Measurements from ENCODE around the gene LACC1. TPM values are rescaled to one million over a fixed set of nuclear protein-coding genes. Genes with fewer than 3 reads are reported as not detected.

The LACC1 gene
- total RNA-seq, 1 donor from 2014 or later, result 1.7 TPM

GRCh38 chr13:43877326-43877725, 2.4 kb upstream of the LACC1 start:
- H3K9me3 ChIP-seq (ENCODE audit: low read depth), result no peaks in the 10 kb centered on the region
- H3K9me3 Mint-ChIP-seq, result no peaks in the 10 kb centered on the region

GRCh38 chr13:43877766-43878165, 1.9 kb upstream of the LACC1 start:
- DNase-seq (ENCODE audit: low spot score), result no peak
- no peak overlapping the region for H3K27ac Mint-ChIP-seq
- no peaks in the 10 kb centered on the region for H3K9me3 Mint-ChIP-seq
- Histone ChIP-seq H3K27ac (no peak overlapping the region), H3K4me3 (peak overlapping the region; percentile 65), H3K4me2 (no peak overlapping the region), H3K79me2 (ENCODE audit: low read depth) (peaks cover 7% of the 10 kb centered on the region), H3K9me3 (ENCODE audit: low read depth) (no peaks in the 10 kb centered on the region), H3K9ac (no peak overlapping the region), H4K20me1 (ENCODE audit: low read depth) (no peaks in the 10 kb centered on the region), H2AFZ (replicated peaks) (no peak overlapping the region), H3F3A (ENCODE audit: low read depth) (peaks cover 9% of the 10 kb centered on the region), H3K27me3 (peaks cover 25% of the 10 kb centered on the region), H3K4me1 (peaks cover 11% of the 10 kb centered on the region), H3K36me3 (no peaks in the 10 kb centered on the region)
- H3K27me3 Mint-ChIP-seq (ENCODE audit: insufficient read depth, low read depth), result peaks cover 9% of the 10 kb centered on the region
- H3K4me3 Mint-ChIP-seq, result peak overlapping the region; percentile 64
- TF ChIP-seq EZH2phosphoT487 (IDR thresholded peaks at IDR 0.05), result no peak
- TF ChIP-seq EZH2 (IDR thresholded peaks at IDR 0.05), result no peak
- no peak for TF ChIP-seq CTCF (IDR thresholded peaks at IDR 0.05)
- no peaks in the 10 kb centered on the region for H3K36me3 Mint-ChIP-seq
- peaks cover 13% of the 10 kb centered on the region for H3K4me1 Mint-ChIP-seq

More at GRCh38 chr13:43877326-43877725, 2.4 kb upstream of the LACC1 start:
- H3K4me3 ChIP-seq, result no peak overlapping the region
- peaks cover 7% of the 10 kb centered on the region for H3K79me2 ChIP-seq (ENCODE audit: low read depth)
- H3K9ac ChIP-seq, result no peak overlapping the region
- H3K4me3 Mint-ChIP-seq, result no peak overlapping the region
- peaks cover 9% of the 10 kb centered on the region for H3F3A ChIP-seq (ENCODE audit: low read depth)
- no peak for DNase-seq (ENCODE audit: low spot score)
- TF ChIP-seq EZH2phosphoT487 (IDR thresholded peaks at IDR 0.05) (no peak), EZH2 (IDR thresholded peaks at IDR 0.05) (no peak), CTCF (IDR thresholded peaks at IDR 0.05) (no peak)
- H3K4me1 ChIP-seq, result peaks cover 11% of the 10 kb centered on the region
- peaks cover 25% of the 10 kb centered on the region for H3K27me3 ChIP-seq
- no peak overlapping the region for H2AFZ ChIP-seq (replicated peaks)
- H3K4me2 ChIP-seq, result no peak overlapping the region
- no peaks in the 10 kb centered on the region for H3K36me3 ChIP-seq
- peaks cover 9% of the 10 kb centered on the region for H3K27me3 Mint-ChIP-seq (ENCODE audit: insufficient read depth, low read depth)
- H4K20me1 ChIP-seq (ENCODE audit: low read depth), result no peaks in the 10 kb centered on the region
- H3K4me1 Mint-ChIP-seq, result peaks cover 13% of the 10 kb centered on the region
- H3K27ac Mint-ChIP-seq, result no peak overlapping the region
- no peak overlapping the region for H3K27ac ChIP-seq
- H3K36me3 Mint-ChIP-seq, result no peaks in the 10 kb centered on the region

GRCh38 chr13:43878892-43879754, 581 bp upstream of the LACC1 start, which contains the start of gene CCDC122:
CCDC122 (minus strand) TSS chr13:43879740; CDS start chr13:43869376, 10,364 bp downstream.
- Mint-ChIP-seq H3K27me3 (ENCODE audit: insufficient read depth, low read depth) (peaks cover 9% of the 10 kb centered on the region), H3K27ac (no peak within 1 kb of the TSS), H3K36me3 (no peaks in the 10 kb centered on the region), H3K9me3 (no peaks in the 10 kb centered on the region), H3K4me1 (peaks cover 13% of the 10 kb centered on the region), H3K4me3 (peak within 1 kb of the TSS; percentile 85)
- peak within 1 kb of the TSS; percentile 78 for H3K4me2 ChIP-seq
- peak within 1 kb of the TSS; percentile 33 for H3K9ac ChIP-seq
- DNase-seq (ENCODE audit: low spot score), result peak; percentile 90
- no peaks in the 10 kb centered on the region for H3K36me3 ChIP-seq
- H3K79me2 ChIP-seq (ENCODE audit: low read depth), result peaks cover 7% of the 10 kb centered on the region
- peaks cover 11% of the 10 kb centered on the region for H3K4me1 ChIP-seq
- no peak for TF ChIP-seq EZH2phosphoT487 (IDR thresholded peaks at IDR 0.05)
- peak; percentile 51 for TF ChIP-seq EZH2 (IDR thresholded peaks at IDR 0.05)
- H2AFZ ChIP-seq (replicated peaks), result peak within 1 kb of the TSS; percentile 89
- H4K20me1 ChIP-seq (ENCODE audit: low read depth), result no peaks in the 10 kb centered on the region
- no peak within 1 kb of the TSS for H3K27ac ChIP-seq
- H3K4me3 ChIP-seq, result peak within 1 kb of the TSS; percentile 65
- peaks cover 25% of the 10 kb centered on the region for H3K27me3 ChIP-seq
- H3K9me3 ChIP-seq (ENCODE audit: low read depth), result no peaks in the 10 kb centered on the region
- peaks cover 9% of the 10 kb centered on the region for H3F3A ChIP-seq (ENCODE audit: low read depth)

All from neural progenitor cell (in vitro differentiated cells).